Astrocyte (in vitro differentiated cells and primary cell): Measurements from ENCODE around the gene TSPAN33.
A peak's percentile ranks its signal among the peaks of the same experiment; 100 is the strongest.

Experiments
- EZH2 ChIP-seq: IDR thresholded peaks from 2 replicates; pipeline ENCODE4 v1.6.1; 2012; ENCODE audit warnings: mild to moderate bottlenecking, low read length, inconsistent platforms; ENCODE audit not compliant: insufficient read depth
- TF ChIP-seq, protein P1 (sequence below): IDR thresholded peaks from 2 replicates; pipeline ENCODE4 v1.5.1; 2011; ENCODE audit warnings: low read depth, mild to moderate bottlenecking, inconsistent platforms, low read length, moderate library complexity; ENCODE audit not compliant: insufficient read depth

DNA sequence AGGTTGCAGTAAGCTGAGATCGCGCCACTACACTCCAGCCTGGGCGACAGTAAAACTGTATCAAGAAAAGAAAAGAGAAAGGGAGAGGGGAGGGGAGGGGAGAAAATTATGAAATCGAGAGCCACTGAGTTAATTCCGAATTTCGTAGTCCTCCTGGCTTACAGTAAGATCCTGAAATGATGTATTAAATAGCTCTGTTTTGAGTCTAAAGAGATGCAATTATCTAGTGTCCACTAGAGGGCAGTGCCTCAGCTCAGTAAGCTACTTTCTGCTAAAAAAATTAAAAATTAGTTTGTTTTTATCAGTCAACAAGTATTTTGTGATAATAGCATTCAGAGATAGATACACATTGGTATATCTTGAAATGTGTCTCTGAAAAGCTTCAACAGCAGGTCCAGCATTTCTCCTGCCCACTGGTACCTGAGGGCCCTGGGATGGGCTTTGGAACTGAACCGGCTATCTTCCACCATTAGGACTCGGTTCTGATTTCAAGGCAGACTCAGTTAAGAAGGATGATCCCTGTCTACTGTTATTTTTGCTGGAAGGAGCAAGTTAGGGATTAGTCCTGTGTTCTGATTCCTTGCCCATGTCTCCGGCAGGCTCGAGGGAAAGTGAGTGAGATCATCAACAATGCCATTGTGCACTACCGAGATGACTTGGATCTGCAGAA lies 19.5 kb downstream of the TSPAN33 start:
- TF ChIP-seq EZH2, result no peak
- TF ChIP-seq, protein P1, sequence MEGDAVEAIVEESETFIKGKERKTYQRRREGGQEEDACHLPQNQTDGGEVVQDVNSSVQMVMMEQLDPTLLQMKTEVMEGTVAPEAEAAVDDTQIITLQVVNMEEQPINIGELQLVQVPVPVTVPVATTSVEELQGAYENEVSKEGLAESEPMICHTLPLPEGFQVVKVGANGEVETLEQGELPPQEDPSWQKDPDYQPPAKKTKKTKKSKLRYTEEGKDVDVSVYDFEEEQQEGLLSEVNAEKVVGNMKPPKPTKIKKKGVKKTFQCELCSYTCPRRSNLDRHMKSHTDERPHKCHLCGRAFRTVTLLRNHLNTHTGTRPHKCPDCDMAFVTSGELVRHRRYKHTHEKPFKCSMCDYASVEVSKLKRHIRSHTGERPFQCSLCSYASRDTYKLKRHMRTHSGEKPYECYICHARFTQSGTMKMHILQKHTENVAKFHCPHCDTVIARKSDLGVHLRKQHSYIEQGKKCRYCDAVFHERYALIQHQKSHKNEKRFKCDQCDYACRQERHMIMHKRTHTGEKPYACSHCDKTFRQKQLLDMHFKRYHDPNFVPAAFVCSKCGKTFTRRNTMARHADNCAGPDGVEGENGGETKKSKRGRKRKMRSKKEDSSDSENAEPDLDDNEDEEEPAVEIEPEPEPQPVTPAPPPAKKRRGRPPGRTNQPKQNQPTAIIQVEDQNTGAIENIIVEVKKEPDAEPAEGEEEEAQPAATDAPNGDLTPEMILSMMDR, result peak; percentile 94
